ENCODE data around the gene COMP.

COMP gene

DNA sequence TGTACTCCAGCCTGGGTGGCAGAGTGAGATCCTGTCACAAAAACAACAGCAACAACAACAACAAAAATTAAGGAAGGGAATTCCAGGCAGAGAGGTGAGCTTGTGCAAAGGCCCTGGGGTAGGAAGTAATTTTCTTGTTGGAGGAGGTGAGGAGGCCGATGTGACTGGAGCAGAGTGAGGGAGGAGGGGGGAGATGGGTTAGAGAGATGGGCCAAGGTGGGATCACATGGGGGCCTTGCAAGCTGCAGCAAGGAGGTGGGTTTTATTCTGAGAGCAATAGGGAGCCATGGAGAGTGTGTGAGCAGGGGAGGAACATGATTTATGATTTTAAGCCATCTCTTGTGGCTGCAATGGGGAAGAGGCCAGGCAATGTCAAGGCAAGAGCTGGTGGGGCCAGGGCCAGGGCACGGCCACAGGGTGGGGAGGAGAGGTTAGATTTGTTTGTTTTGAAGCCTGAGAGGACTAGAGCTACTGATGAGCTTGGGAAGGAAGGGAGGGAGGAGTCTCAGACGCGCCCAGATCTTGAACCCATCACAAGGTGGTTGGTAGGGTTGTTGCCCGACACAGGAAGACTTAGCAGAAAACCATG lies 12.5 kb upstream of the COMP start:
- DNase-seq, result no peak

DNA sequence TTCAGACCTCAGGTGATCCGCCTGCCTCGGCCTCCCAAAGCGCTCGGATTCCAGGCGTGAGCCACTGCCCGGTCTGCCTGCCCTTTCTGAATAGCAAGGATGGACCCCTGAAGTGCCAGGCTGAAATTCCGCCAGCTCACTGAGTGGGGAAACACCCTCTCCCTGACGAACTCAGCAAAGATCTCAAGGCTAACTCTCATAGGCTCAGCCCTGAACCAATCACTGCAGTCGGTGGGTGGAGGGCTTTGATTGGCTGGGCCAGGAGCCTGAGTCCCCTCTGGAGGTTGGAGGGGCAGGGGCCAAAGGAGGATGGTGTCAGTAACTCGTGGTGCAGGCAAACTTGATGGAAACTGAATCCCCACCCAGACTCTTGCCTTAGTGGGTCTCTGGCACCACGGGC lies 11.2 kb upstream of the COMP start:
- DNase-seq, result no peak

DNA sequence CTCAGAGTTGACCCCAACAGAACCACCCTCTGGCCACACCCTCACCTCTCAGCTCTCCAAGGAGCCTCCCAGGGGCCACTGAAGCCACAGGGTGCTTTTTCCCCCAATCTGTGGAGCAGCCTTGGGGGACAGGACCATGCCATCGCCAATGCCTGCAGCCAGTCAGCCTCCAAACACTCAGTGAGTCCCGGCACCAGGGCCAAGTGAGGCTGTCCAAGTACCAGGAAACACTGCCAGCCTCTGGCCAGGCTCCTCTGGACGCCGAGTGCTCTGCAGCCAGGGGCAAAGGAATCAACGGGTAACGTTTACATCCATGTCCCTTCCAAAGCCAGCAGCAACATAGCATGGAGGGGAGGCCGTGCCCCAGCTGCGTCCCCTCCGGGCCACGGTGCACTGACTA lies 9.5 kb upstream of the COMP start:
- DNase-seq, result no peak

DNA sequence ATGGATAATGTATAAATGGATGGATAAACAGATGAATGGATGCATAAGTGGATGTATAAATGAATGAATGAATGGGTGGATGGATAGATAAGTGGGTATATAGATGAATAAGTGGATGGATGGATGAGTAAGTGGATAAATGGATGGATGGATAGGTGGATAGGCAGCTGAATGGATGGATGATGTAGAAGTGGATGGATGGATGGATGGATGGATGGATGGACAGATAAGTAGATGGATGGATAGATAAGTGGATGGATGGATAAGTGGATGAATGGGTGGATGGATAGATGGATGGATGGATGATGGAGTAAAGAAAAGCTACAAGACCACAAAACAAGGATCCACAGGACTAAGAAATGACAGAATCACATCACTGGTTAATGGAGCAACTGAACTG lies 9.0 kb upstream of the COMP start:
- no peak for DNase-seq

DNA sequence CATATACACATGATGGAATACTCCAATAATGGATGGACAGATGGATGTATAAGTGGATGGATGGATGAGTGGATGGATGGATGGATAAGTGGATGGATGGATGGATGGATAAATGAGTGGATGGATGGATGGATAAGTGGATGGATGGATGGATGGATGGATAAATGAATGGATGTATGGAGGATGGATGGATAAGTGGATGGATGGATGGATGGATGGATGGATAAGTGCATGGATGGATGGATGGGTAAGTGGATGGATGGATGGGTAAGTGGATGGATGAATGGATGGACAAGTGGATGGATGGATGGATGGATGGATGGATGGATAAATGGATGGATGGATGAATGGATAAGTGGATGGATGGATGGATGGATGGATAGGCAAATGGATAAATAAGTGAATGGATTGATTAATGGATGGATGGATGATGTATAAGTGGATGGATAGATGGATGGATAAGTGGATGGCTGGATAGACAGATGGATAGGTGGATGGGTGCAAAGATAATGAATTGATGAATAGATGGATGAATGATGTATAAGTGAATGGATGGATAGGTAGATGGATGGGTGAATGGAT lies 8.4 kb upstream of the COMP start:
- no peak for DNase-seq

DNA sequence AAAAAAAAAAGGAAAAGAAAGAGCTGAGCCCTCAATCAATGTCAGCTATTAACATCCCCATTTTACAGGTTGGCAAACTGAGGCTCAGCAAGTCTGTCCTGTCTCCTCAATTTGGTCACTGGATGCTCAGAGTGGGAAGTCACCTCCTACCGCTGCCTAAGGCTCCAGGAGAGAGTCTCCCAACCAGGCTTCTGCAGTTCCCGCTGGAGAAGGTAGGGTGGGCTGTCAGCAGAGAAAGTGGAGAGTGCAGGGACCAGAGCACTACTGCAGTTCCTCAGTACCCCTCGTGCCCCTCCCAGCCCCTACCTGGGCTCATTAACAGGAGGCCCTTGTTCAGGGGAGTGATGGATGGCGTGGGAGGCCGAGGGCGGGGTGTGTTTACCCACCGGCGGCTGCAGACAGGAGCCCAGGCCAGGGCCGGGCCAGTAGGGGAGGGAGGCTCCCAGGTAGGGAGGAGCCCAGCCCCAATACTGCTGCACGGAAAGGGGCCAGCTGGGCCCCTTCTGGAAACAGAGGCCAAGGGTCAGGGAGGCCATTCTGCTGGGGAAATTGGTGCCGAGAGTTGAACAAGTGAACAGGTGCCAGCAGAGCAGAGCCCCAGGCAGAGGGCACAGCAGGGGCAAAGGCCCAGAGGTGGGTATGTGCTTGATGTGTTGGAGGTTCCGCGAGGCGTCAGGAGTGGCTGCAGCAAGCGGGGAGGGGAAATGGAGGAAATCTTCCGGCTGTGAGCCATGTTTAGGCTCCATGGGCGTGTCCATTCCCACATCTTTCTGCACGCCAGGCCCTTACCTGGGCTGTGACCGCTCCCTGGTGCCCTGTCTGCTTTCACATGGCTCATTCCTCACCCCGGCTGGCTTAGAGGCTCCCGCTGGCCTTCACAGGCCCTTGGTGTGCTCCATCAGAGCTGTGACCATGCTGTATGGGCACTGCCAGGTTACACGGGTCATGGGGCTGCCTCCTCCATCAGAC lies 7.6 kb upstream of the COMP start:
- DNase-seq, result no peak

DNA sequence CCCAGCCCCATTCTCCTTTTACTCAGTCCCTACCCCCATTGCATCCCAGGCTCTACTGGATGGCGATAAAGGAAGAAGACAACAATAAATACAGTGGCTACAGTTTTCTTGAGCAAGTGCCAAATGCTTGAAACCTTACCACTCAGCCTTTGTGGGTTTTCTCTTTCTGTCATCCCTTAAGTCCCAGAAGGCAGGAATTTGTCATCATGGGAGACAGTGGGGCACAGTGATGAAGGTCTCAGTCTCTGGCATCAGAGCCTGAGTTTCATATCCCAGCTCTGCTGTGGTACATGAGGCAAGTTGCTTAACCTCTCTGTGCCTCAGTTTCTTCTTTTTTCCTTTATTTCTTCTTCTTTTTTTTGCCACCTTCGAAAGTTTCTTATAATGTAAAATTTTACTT lies 5.1 kb upstream of the COMP start:
- no peak for DNase-seq

DNA sequence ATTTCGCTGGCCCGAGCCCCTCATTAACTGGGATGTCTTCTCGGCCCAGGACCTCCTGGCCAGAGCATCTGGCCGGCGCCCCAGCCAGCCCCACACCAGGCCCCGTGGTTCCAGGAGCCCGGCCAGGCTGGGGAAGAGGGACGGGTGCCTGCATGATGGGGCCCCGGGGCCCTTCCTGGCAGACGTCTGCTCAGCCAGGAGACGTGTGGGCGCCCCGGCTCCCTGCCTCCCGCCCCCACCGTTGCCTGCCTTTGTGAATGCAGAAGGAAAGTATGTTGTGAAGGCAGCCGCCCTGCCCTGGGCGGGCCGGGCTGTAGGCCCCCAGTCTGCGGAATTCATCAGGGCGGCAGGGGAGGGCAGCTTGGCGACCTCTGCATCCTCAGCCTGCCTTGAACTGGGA lies 4.4 kb upstream of the COMP start:
- no peak for DNase-seq

DNA sequence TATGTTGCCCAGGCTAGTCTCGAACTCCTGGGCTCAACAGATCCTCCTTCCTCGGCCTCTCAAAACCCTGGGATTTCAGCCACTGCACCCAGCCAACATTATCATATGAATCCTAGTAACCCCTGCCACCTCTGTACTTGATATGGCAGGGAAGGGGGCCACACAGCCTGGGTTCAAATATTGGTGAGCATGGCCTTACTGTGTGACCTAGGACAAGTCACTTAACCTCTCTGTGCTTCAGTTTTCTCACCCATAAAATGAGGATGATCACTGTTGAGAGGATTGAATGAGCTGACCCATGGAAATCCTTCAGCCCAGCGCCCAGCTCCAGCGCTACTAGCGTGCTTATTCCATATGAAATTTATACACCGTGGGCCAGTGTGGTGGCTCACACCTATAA lies 3.6 kb upstream of the COMP start:
- DNase-seq, result no peak

DNA sequence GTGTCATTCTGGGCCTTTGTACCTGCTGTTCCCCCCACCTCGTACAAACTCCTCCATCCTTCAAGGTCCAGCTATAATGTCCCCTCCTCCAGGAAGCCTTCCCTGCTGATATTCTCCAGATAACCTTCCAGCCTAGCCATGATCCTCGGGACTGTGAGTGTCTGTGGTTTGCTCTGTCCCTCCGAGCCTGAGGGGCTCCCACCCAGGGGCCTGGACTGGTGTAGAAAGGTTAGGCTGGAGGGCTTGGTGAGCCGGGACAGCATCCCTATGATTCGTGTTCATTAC lies 2.9 kb upstream of the COMP start:
- no peak for DNase-seq

DNA sequence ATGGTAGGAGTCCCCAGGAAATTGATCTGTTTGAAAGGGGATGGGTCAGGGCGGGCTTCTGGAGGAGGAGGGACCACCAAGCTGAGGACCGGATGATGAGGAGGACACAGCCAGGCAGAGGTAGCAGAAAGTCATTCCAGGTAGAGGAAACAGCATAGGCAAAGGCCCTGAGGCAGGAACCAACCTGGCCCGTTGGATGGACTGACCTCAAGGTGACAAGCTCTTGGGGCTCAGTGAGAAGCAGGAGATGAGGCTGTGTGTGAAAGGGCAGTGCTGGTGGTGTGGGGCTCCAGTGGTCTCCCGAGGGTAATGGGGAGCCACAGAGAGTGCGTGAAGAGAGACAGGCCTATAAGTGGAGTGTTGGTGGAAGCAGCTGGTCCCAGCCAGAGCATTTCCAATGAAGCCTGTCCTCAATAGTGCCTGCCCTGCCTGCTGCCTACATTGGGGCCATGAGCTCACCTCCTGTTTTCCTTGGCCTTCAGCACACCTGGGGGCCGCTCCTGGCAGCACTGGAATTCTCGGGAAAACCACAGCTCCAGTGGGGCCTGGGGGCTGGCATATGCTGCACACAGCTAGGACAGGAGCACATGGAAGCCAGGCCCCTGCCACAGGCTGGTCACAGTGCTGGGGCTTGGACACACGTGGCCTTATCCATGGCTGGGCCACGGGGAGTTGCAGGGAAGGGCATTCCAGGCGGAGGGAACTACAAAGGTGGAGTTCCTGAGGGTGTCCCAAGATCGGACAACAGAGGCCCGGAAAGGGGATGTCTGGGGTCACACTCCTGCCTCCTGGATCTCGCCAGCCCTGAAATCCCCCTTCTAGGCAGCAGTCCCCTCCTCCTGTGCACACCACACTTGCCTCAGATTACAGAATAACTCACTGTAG lies 2.3 kb upstream of the COMP start:
- DNase-seq, result no peak

DNA sequence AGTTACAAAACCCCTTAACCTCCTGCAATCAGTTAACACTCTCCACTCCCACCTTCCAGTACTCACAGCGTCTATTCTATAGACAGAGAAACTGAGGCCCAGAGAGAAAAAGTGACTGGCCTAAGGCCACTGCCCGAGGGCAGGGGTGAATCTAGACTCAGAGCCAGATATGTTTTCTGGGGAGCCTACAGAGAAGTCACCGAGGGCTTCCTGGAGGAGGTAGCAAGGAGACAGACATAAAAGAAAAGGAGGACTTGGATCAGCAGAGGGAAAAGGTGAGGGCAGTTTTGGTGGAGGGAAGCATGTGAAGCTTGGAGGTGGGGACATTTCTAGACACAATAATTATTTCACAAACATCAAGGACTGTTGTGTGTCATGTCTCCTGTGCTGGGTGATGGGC lies 1.6 kb upstream of the COMP start:
- DNase-seq, result no peak

DNA sequence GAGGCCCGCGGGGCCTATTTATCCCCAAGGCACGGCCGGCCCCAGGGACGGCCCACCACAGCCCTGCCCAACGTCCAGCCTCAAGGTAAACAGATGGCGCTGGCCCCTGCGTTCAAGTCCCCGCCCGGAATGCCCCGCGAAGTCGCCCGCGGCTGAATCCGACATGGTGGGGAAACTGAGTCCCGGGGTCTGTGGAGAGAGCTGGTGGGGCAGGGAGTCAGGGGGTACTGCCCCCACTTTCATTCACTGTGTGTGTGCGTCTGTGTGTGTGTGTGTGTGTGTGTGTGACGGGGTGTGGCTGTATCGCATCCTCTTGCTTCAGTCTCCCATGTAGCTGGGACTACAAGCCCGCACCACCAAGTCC lies 192 bp upstream of the COMP start:
- DNase-seq, result no peak

DNA sequence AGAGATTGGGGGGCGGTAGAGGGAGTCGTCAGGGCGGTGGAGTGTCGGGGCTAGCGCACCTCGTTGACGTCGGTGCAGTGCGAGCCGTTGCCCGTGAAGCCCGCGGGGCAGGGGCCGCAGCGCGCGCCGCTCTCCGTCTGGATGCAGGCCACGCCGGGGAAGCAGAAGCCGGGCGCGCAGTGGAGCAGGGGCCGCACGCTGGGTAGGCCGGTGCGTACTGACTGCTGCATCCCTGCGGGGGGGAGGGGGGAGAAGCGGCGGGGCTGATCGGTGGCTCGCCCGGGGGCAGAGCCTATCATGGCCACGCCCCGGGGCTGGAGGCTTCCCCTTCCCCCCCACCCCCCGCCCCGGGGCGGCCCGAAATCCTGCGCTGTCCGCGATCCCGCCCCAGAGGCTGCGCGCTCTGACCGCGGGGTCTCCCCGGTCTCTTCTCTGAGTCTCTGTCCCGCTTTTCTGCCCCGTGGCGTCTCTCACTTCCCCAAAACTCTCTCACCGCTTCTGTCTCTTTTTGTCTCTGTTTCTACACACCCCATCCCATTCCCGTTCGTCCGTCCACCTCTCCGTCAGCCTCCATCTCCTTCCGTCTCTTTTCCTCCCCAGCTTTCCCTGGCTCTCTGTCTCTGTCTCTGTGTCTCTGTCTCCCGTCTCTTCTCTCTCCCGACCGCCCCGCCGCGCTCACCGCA lies 1.1 kb downstream of the COMP start:
- peak in 2 of 5 donors; percentile 15 to 21 for DNase-seq

DNA sequence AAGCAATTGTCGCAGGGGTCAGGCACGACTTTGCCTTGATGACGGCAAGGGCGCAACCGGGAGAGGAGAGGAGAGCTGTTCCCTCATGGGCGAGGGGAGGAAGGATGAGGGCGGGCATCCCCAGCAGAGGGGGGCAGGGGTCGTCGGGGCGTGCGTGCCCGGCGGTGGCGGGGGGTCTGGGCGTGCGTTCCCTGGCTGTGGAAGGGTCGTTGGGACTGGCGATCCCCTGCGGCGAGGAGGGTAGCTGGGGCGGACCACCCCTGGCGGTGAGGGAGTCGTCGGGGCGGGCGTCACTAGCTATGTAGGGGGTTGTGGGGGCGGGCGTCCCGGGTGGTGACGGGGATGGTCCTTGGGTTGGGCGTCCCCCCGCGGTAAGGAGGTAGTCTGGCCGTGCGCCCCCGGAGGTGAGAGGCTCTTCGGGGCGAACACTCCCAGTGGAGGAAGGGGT lies 1.7 kb downstream of the COMP start:
- DNase-seq, result no peak

DNA sequence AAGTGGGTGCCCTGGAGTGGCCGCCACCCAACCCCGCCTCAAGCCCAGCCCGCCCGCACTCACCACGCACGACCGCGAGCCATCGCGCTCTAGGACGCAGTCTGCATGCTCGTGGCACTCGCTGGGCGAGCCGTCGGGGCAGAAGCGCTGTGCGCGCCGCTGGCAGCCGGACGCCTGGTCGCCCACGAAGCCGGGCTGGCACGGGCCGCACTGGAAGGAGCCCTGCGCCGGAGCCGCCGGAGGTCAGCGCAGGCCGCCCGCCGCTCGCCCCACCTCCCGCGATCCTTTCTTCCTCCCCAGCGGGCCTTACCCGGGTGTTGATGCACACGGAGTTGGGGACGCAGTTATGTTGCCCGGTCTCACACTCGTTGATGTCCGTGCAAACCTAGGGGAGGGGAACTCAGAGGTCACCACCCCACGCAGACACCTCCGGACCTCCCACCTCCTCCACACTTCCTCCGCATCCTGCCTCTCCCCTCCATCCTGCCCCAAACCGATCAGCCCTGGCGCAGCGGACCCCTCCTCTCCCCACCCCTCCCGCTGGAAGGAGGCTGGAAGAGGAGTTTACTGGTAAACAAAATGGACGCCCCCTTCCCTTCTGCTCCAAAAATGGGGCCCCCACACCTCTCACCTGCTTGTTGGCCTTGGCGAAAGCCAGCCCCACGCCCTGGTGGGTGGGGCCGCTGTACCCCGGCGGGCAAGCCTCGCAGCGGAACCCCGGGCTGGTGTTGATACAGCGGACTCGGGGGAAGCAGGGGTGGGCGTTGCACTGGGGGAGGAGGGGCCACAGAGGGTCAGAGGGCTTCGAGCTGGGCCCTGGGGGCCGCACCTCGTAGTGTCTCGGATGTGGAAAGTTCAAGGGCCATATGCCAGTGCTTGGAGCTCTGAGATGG lies 2.3 kb downstream of the COMP start:
- DNase-seq, result no peak

DNA sequence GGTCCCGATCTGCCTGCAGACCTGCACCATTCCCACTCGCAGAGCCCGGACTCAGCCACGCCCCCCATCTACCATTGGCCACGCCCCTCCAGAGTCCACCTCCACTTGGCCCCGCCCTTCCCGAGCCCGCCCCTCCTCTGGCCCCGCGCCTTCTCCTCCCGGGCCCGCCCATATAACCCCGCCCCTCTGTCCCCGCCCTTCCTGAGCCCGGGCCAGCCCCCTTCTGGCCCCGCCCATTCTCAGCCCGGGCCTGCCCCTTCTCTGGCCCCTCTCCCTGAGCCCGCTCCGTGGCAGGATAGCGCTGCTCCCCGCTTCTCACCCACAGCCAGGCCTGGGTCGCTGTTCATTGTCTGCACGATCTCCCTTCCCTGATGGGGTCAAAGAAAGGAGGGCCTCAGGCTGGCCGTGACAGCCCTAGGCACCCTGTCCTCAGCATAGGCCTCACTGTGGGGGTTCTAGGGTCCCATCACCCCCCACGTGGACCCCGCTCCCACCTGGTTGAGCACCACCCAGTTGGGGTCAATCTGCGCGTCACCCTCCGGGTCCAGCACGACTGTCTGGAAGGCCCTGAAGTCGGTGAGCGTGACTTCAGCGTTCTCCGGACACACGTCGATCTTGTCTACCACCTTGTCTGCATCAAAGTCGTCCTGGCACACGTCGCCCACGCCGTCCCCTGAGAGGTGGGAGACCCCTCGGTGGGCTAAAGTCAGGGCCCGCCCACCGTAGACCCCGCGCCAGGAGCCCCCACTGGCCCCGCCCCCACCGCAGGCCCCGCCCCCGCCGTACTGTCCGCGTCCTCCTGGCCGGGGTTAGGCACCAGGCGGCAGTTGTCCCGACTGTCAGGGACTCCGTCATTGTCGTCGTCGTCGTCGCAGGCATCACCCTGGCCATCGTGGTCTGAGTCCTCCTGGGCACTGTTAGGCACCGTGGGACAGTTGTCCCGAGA lies 5.7 kb downstream of the COMP start:
- DNase-seq, result peak; percentile 54 to 71 (median 62)

DNA sequence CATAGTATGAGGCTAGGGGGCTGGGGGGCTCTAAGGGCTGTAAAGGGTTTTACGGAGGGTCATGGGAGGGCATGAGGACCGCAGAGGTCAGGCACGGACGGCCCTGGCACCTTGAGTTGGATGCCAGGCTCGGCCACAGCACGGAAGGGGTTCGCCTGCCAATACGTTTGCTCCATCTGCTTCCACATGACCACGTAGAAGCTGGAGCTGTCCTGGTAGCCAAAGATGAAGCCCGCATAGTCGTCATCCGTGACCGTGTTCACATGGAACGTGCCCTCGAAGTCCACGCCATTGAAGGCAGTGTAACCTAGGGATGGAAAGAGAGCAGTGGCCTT lies 6.4 kb downstream of the COMP start:
- DNase-seq, result no peak

DNA sequence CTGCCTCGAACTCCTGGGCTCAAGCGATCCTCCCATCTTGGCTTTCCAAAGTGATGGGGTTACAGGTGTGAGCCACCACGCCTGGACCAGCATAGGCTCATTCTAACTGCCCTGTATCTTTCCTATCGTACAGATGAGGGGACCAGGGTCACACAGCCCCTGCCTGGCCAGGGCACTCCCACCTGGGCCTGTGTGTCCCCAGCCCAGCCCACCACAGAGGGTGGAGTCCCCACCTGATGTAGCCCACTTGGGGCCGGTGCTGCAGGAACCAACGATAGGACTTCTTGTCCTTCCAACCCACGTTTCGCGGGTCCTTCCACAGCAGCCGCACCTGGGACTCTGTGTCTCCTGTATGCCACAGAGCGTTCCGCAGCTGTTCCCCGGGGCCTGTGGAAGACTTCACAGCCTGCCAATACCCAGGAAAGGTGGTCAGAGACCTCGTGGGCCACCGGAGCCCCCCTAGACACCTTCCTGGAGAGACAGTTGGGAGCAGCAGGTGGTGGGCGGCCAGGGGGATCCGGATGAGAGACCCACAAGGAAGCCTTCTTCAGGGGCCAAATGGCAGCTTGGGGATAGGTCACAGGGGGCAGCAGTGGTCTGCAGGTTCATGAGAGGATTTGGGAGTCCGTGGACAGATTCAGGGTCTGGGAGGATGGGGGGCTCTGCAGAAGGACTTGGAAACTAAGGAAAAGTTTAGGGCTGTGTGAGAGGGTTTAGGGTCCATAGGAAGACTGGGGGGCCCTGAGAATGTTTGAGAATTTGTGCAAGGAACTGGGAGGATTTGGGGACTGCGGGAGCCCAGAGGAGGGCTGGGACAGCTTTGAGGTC lies 6.9 kb downstream of the COMP start:
- DNase-seq, result no peak

Measured in T-helper 1 cell (primary cell).